ENCODE measurements around the gene PKM. TPM values are rescaled to one million over a fixed set of nuclear protein-coding genes. Genes with fewer than 3 reads are reported as not detected.

Gene PKM
- total RNA-seq, 1 experiment from 2014 or later: 1,007 TPM

DNA sequence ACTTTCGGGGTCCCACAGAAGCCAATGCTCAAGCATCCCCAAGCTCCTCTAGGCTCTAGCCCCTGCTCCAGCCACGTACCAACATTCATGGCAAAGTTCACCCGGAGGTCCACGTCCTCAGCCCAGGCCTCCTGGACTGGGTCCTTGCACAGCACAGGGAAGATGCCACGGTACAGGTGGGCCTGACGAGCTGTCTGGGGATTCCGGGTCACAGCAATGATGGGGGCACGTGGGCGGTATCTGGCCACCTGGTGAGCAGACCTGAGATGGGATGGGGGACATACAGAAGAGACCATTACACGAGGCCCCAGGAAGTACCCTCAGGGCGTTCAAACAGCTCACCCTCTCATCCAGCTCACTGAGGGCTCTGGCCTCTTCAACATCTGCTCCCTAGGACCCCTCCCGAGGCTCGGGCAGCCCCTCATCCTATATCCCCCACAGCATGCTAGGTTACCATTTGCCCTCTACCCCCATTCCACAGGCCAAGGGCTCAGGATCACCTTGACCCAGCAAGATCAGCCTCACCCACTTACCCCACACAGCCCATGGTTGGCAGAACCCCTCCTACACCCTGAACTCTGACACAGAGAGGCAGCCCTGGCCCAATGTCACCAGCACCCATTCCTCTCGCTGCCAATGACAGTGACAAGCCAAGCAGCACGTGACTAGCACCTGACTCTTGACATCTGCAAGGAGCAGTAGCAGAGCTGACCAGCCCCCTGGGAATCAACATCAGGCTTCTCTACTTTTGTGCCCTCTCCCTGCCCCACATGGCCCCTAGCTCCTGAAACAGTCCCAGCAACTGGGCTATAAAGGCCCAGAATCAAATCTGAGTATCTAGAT lies 30.4 kb downstream of the PKM start:
- H3K27me3 ChIP-seq (ENCODE audit: control insufficient read depth, insufficient read depth, low read length): peaks cover 15% of the 10 kb centered on the region
- DNase-seq: no peak
- no peak overlapping the region for H3K4me3 ChIP-seq (ENCODE audit: insufficient read depth, low read depth, low read length)
- H3K36me3 ChIP-seq (replicated peaks; ENCODE audit: control insufficient read depth, insufficient read depth, low read length): peaks cover 66% of the 10 kb centered on the region

- H3K36me3 ChIP-seq (replicated peaks; ENCODE audit: control insufficient read depth, insufficient read depth, low read length): peaks cover 57% of the 10 kb centered on the region
- DNase-seq: peak; percentile 90
- no peak overlapping the region for H3K4me3 ChIP-seq (ENCODE audit: insufficient read depth, low read depth, low read length)
- peaks cover 15% of the 10 kb centered on the region for H3K27me3 ChIP-seq (ENCODE audit: control insufficient read depth, insufficient read depth, low read length)
Measured at GRCh38 chr15:72199721-72200212, 31.2 kb downstream of the PKM start.

GRCh38 chr15:72199205-72199515 lies 31.8 kb downstream of the PKM start:
- Histone ChIP-seq H3K27me3 (ENCODE audit: control insufficient read depth, insufficient read depth, low read length) (peaks cover 15% of the 10 kb centered on the region), H3K36me3 (replicated peaks; ENCODE audit: control insufficient read depth, insufficient read depth, low read length) (peaks cover 52% of the 10 kb centered on the region), H3K4me3 (ENCODE audit: insufficient read depth, low read depth, low read length) (no peak overlapping the region)
- DNase-seq: no peak

- peaks cover 15% of the 10 kb centered on the region for H3K27me3 ChIP-seq (ENCODE audit: control insufficient read depth, insufficient read depth, low read length)
- H3K36me3 ChIP-seq (replicated peaks; ENCODE audit: control insufficient read depth, insufficient read depth, low read length): peaks cover 47% of the 10 kb centered on the region
- DNase-seq: no peak
- peak overlapping the region; percentile 21; the same call in 1 of the 2 replicates for H3K4me3 ChIP-seq (ENCODE audit: insufficient read depth, low read depth, low read length)
Measured at GRCh38 chr15:72198356-72199204, 32.4 kb downstream of the PKM start.

GRCh38 chr15:72197460-72198355 lies 33.3 kb downstream of the PKM start, which contains the start of gene GRAMD2A:
TSS of gene GRAMD2A (minus strand) at chr15:72197787.
- Histone ChIP-seq H3K36me3 (replicated peaks; ENCODE audit: control insufficient read depth, insufficient read depth, low read length) (peaks cover 38% of the 10 kb centered on the region), H3K27me3 (ENCODE audit: control insufficient read depth, insufficient read depth, low read length) (peaks cover 15% of the 10 kb centered on the region), H3K4me3 (ENCODE audit: insufficient read depth, low read depth, low read length) (peak within 1 kb of the TSS; percentile 56)
- peak; percentile 99 for DNase-seq

GRCh38 chr15:72197041-72197459 lies 33.9 kb downstream of the PKM start:
- peak overlapping the region; percentile 56 for H3K4me3 ChIP-seq (ENCODE audit: insufficient read depth, low read depth, low read length)
- H3K27me3 ChIP-seq (ENCODE audit: control insufficient read depth, insufficient read depth, low read length): peaks cover 15% of the 10 kb centered on the region
- peak; percentile 83 for DNase-seq
- peaks cover 32% of the 10 kb centered on the region for H3K36me3 ChIP-seq (replicated peaks; ENCODE audit: control insufficient read depth, insufficient read depth, low read length)

GRCh38 chr15:72196409-72197040 lies 34.5 kb downstream of the PKM start:
- Histone ChIP-seq H3K36me3 (replicated peaks; ENCODE audit: control insufficient read depth, insufficient read depth, low read length) (peaks cover 26% of the 10 kb centered on the region), H3K27me3 (ENCODE audit: control insufficient read depth, insufficient read depth, low read length) (peaks cover 15% of the 10 kb centered on the region), H3K4me3 (ENCODE audit: insufficient read depth, low read depth, low read length) (peak overlapping the region; percentile 56)
- peak; percentile 70 for DNase-seq

- peaks cover 13% of the 10 kb centered on the region for H3K36me3 ChIP-seq (replicated peaks; ENCODE audit: control insufficient read depth, insufficient read depth, low read length)
- no peak for DNase-seq
- no peak overlapping the region for H3K4me3 ChIP-seq (ENCODE audit: insufficient read depth, low read depth, low read length)
- H3K27me3 ChIP-seq (ENCODE audit: control insufficient read depth, insufficient read depth, low read length): peaks cover 15% of the 10 kb centered on the region
Measured at GRCh38 chr15:72195101-72195511, 35.9 kb downstream of the PKM start.

DNA sequence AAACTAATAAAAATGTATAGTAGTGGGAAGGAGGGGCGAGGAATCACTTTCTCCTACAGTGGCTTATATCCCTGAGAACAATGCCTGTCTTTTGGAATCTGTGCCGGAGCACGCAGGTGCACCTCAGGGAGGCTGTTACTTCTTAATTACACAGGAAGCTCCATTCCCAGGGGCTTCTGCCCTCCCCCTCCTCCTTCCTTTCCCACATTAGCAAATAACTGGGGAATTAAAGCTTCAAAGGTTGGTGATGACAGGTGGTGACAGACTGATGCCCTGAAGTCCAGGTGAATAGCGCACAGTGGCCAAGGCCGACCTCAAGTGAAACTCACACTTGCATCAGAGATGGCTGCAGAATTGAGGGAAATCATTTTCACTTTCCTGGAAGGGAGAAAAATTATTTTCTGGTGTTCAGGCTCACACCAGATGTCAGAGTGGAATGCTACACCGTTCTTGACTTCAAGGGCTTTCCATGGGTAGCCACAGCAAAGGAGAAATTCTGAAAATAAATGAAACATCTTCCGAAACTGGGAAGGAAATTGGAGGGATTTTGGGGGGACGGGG lies 37.1 kb downstream of the PKM start:
- Histone ChIP-seq H3K27me3 (ENCODE audit: control insufficient read depth, insufficient read depth, low read length) (peaks cover 15% of the 10 kb centered on the region), H3K36me3 (replicated peaks; ENCODE audit: control insufficient read depth, insufficient read depth, low read length) (peaks cover 2% of the 10 kb centered on the region), H3K4me3 (ENCODE audit: insufficient read depth, low read depth, low read length) (no peak overlapping the region)
- no peak for DNase-seq

DNA sequence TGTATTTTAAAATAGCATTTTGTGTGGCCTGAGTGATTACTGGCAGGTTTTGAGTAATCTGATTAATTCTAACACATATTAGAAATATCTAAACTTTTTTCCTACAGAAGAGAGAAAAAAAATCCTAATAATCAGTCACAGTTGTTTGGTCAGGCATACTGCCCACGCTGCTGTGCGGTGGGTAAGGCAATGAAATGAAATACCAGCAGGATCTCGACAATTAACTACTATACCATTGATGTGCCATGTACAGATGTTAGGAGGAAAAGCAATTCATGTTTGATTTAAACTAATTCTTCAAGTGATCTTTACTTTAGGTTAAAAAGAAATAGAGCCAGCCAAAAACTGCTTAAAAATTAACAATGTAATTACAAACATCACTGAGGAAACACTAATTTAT lies 38.6 kb downstream of the PKM start:
- H3K36me3 ChIP-seq (replicated peaks; ENCODE audit: control insufficient read depth, insufficient read depth, low read length): no peaks in the 10 kb centered on the region
- DNase-seq: no peak
- no peak overlapping the region for H3K4me3 ChIP-seq (ENCODE audit: insufficient read depth, low read depth, low read length)
- H3K27me3 ChIP-seq (ENCODE audit: control insufficient read depth, insufficient read depth, low read length): peaks cover 15% of the 10 kb centered on the region

DNA sequence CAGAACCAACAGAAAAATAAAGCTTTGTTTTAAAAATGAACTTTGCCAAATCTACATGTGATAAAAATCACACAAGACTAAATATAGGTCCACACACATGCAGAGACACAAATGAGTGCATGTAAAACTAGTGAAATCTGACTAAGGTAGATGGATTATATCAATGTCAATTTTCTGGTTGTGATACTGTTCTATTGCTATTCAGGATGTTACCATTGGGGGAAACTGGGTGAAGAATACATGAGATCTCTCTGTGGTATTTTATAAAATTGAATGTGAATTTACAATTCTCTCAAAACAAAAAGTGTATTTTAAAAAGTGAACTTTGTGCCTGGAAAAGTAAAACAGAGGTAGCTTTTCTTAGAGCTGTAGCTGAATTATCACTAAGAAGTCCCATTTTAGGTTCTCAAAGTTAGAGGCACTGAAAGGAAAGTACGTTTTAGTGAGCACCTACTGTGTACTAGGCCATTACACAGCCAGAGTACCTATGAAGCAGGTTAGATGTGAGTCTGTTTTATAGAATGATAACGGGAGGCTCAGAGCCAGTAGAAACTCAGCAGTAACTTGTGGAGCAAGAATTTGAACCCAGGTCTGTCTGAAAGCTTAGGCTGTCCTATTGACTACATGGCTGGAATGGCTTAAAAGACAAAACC lies 41.6 kb downstream of the PKM start:
- no peak overlapping the region for H3K4me3 ChIP-seq (ENCODE audit: insufficient read depth, low read depth, low read length)
- no peaks in the 10 kb centered on the region for H3K36me3 ChIP-seq (replicated peaks; ENCODE audit: control insufficient read depth, insufficient read depth, low read length)
- no peak for DNase-seq
- H3K27me3 ChIP-seq (ENCODE audit: control insufficient read depth, insufficient read depth, low read length): peaks cover 2% of the 10 kb centered on the region

DNA sequence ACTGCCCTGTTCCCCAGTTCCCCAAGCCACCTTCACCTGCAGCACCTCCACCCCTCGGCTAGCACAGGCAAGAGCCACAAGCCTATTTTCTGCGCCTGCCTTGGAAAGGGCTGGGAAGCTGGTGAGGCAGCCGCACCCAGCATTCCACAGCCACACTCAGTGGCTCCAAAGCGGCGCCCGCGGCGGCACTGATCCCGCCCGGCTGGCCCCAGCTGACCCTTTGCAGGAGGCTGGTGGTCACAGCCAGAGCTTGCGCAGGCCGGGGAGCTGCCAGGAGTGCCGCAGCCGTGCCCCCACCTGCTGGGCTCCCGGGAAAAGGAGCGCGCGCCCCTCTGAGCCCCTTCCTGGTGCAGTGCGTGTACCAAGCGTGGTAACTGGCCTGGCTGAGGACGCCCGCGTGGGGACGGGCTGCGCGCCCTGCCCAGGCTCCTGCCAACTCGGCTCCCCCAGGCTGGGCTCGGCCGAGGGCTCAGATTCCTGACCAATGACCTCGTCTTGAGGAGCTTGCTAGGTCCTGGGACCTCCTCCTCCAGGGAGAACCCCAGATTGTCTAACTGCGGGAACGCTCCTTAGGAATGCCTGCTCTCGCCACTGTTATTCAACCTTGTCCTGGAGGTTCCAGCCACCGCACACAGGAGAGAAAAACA lies 46.7 kb downstream of the PKM start:
- H3K36me3 ChIP-seq (replicated peaks; ENCODE audit: control insufficient read depth, insufficient read depth, low read length): no peaks in the 10 kb centered on the region
- peaks cover 11% of the 10 kb centered on the region for H3K27me3 ChIP-seq (ENCODE audit: control insufficient read depth, insufficient read depth, low read length)
- H3K4me3 ChIP-seq (ENCODE audit: insufficient read depth, low read depth, low read length): peak overlapping the region; percentile 45
- peak; percentile 89 for DNase-seq

- H3K4me3 ChIP-seq (ENCODE audit: insufficient read depth, low read depth, low read length): peak overlapping the region; percentile 45; the same call in 1 of the 2 replicates
- DNase-seq: no peak
- no peaks in the 10 kb centered on the region for H3K36me3 ChIP-seq (replicated peaks; ENCODE audit: control insufficient read depth, insufficient read depth, low read length)
- peaks cover 11% of the 10 kb centered on the region for H3K27me3 ChIP-seq (ENCODE audit: control insufficient read depth, insufficient read depth, low read length)
Measured at GRCh38 chr15:72183781-72184164, 47.2 kb downstream of the PKM start.
